Heart left ventricle (tissue), 16 donors: ENCODE results near the gene ELFN2. TPM values are rescaled to one million over a fixed set of nuclear protein-coding genes. Genes with fewer than 3 reads are reported as not detected.

ENCODE experiments used
- ATAC-seq, 4 donors: fragments of 200-7000 bp; cut with Tn5 transposase; one replicate each; pipeline ENCODE4 v1.9.1; 2020 to 2022; ENCODE audit warnings: moderate library complexity in 4 of 4, mild to moderate bottlenecking in 3 of 4, moderate number of reproducible peaks in 1 of 4
- DNase-seq, 5 donors: peaks; one replicate each; pipeline ENCODE4 v3.0.0-alpha.2; 2020
- H3K27ac ChIP-seq, 12 donors: fragments of 200-600 bp; sonication (generic) in 4 of 12; one replicate each; pipeline versions ENCODE4 v1.5.0 to v1.8.0; 2016 to 2022; ENCODE audit warnings: mild to moderate bottlenecking in 2 of 12
- H3K27me3 ChIP-seq, 9 donors: fragments of 200-600 bp; sonication (generic) in 2 of 9; one replicate each; pipeline versions ENCODE4 v1.5.1 to v1.8.0; 2016 to 2022; ENCODE audit warnings: mild to moderate bottlenecking in 3 of 9
- H3K36me3 ChIP-seq, 9 donors: fragments of 200-600 bp; sonication (generic) in 2 of 9; one replicate each; pipeline versions ENCODE4 v1.5.0 to v1.8.0; 2018 to 2022; ENCODE audit warnings: mild to moderate bottlenecking in 2 of 9
- H3K4me1 ChIP-seq, 12 donors: fragments of 200-600 bp; sonication (generic) in 4 of 12; one replicate each; pipeline versions ENCODE4 v1.5.0 to v1.8.0; 2016 to 2022; ENCODE audit warnings: mild to moderate bottlenecking in 3 of 12
- H3K4me3 ChIP-seq, 12 donors: fragments of 200-600 bp; sonication (generic) in 4 of 12; one replicate each; pipeline versions ENCODE4 v1.5.0 to v1.8.0; 2017 to 2022; ENCODE audit warnings: mild to moderate bottlenecking in 9 of 12, moderate library complexity in 4 of 12
- H3K9me3 ChIP-seq, 12 donors: fragments of 200-600 bp; sonication (generic) in 4 of 12; one replicate each; pipeline versions ENCODE4 v1.5.0 to v1.8.0; 2016 to 2022; ENCODE audit warnings: mild to moderate bottlenecking in 1 of 12
- CTCF ChIP-seq, 12 donors: fragments of 200-600 bp; sonication (generic) in 4 of 12; IDR thresholded peaks; one replicate each; pipeline versions ENCODE4 v1.5.0 to v1.8.0; 2018 to 2022; ENCODE audit warnings: antibody characterized with exemption in 12 of 12, mild to moderate bottlenecking in 5 of 12
- POLR2A ChIP-seq, 2 donors: fragments of 450-650 bp; IDR thresholded peaks; one replicate each; pipeline ENCODE4 v1.6.1; 2017; ENCODE audit warnings: antibody characterized with exemption in 2 of 2, mild to moderate bottlenecking in 2 of 2, moderate library complexity in 2 of 2
- WGBS, 4 donors: extraction: QIAGEN DNeasy Blood & Tissue Kit in 2 of 4; methylation state at CpG; one replicate each; pipeline versions ENCODE4 v1.1.5 to v1.1.7; 2013 to 2018; 5-methylcytosine and 5-hydroxymethylcytosine counted together
- intact Hi-C, 10 donors: fragments of 100-400 bp; cut with DNase I; formaldehyde crosslinking; loops; one replicate each; pipeline versions ENCODE4 v1.11.1 to v1.14.2; 2022
- polyA plus RNA-seq, 2 donors: library from polyadenylated mRNA; stranded (reverse); fragments of 200-250 nt; gene quantifications; one replicate each; pipeline ENCODE4 v1.2.3, GENCODE V29; 2013
- total RNA-seq, 9 donors: library from RNA; depleted of rRNA in 2 of 9; stranded (reverse); fragments of >200 nt in 2 of 9; fragmentation: NEBNext Ultra II Directional in 3 of 9; extraction: Animal tissue kit (Norgen Biotek cat#: 25700) in 3 of 9; gene quantifications; one replicate each; pipeline versions ENCODE4 v1.1.0 to v1.2.4, GENCODE V29; 2016 to 2023
- donor health status: ischemic (EF 13 %, LVEDD 7.1; RV severe dilation, severe dysfunction).
- donor health status: healthy with polysubstance abuse.
- donor health status: DM: no; HTN: yes; CAD: no.
- donor health status: DM: no; HTN: no; CAD: no.
- donor health status: ischemic (EF 25% LVEDD 6.9; RV normal size, moderate dysfunction).
- donor health status: ischemic (EF 25% LVEDD 5.7; RV mildly dilated, moderate dysfunction).
- donor health status: healthy.
- donor health status: DM: yes; HTN: yes; CAD: no.
- donor health status: ischemic (EF 35%, LVEDD 5.7; RV mildly dilated, moderate dysfunction).
- donor health status: nonischemic (EF 11% LVEDD 7.7; RV severe dilation, severe dysfunction).
- donor health status: DM: yes; HTN: yes; CAD: no.
- donor health status: PGD.
- donor health status: ischemic (EF 29% LVEDD 5.4; RV normal size, mild dysfunction).
- donor health status: nonischemic (EF 23%, LVEDD 6.1; RV moderate dilation, normal function).

Gene ELFN2
- total and polyA plus RNA-seq, 11 donors, result 0.01 to 0.72 (median 0.05) TPM; not detected in 4

GRCh38 chr22:37448516-37449127 lies 21.3 kb upstream of the ELFN2 start:
- no peak for ATAC-seq
- peaks cover 0 to 58% (median 6%) of the 10 kb centered on the region in 9 donors for H3K27me3 ChIP-seq
- H3K9me3 ChIP-seq, result peaks cover 0 to 11% (median 0%) of the 10 kb centered on the region in 12 donors
- H3K4me1 ChIP-seq, result no peaks in the 10 kb centered on the region
- no peak overlapping the region for H3K4me3 ChIP-seq
- DNase-seq, result no peak
- H3K27ac ChIP-seq, result no peak overlapping the region
- intact Hi-C loops, result no loop called here
- TF ChIP-seq CTCF (IDR thresholded peaks at IDR 0.05) (no peak), POLR2A (IDR thresholded peaks at IDR 0.05) (no peak)
- 72 to 86% (median 82%) methylated on average over 18 of the region's 18 CpGs for WGBS, 4 donors
- no peaks in the 10 kb centered on the region for H3K36me3 ChIP-seq

- WGBS, 4 donors, result 84 to 93% (median 89%) methylated on average over 9 of the region's 9 CpGs
- TF ChIP-seq POLR2A (IDR thresholded peaks at IDR 0.05) (no peak), CTCF (IDR thresholded peaks at IDR 0.05) (no peak)
- H3K4me1 ChIP-seq, result no peaks in the 10 kb centered on the region
- H3K27me3 ChIP-seq, result peaks cover 0 to 58% (median 6%) of the 10 kb centered on the region in 9 donors
- H3K36me3 ChIP-seq, result no peaks in the 10 kb centered on the region
- no peak overlapping the region for H3K27ac ChIP-seq
- no peak for ATAC-seq
- peaks cover 0 to 9% (median 2%) of the 10 kb centered on the region in 12 donors for H3K9me3 ChIP-seq
- intact Hi-C loops, result no loop called here
- no peak overlapping the region for H3K4me3 ChIP-seq
- DNase-seq, result peak in 1 of 5 donors; percentile 1
Measured at GRCh38 chr22:37445501-37445900, 18.2 kb upstream of the ELFN2 start.

GRCh38 chr22:37443977-37444376 lies 16.7 kb upstream of the ELFN2 start:
- WGBS, 4 donors, result 79 to 90% (median 84%) methylated on average over 7 of the region's 7 CpGs
- Histone ChIP-seq H3K36me3 (no peaks in the 10 kb centered on the region), H3K27me3 (peaks cover 0 to 54% (median 6%) of the 10 kb centered on the region in 9 donors), H3K4me1 (no peaks in the 10 kb centered on the region), H3K4me3 (no peak overlapping the region), H3K27ac (no peak overlapping the region), H3K9me3 (peaks cover 0 to 11% (median 2%) of the 10 kb centered on the region in 12 donors)
- DNase-seq (no peak), ATAC-seq (no peak)
- intact Hi-C loops, result no loop called here
- TF ChIP-seq POLR2A (IDR thresholded peaks at IDR 0.05), result no peak
- TF ChIP-seq CTCF (IDR thresholded peaks at IDR 0.05), result no peak

- ATAC-seq (no peak), DNase-seq (peak in 1 of 5 donors; percentile 5)
- TF ChIP-seq POLR2A (IDR thresholded peaks at IDR 0.05) (no peak), CTCF (IDR thresholded peaks at IDR 0.05) (no peak)
- Histone ChIP-seq H3K9me3 (peaks cover 0 to 11% (median 2%) of the 10 kb centered on the region in 12 donors), H3K4me3 (no peak overlapping the region), H3K27ac (no peak overlapping the region), H3K27me3 (peaks cover 0 to 47% (median 0%) of the 10 kb centered on the region in 9 donors), H3K4me1 (no peaks in the 10 kb centered on the region), H3K36me3 (no peaks in the 10 kb centered on the region)
- intact Hi-C loops, result no loop called here
- WGBS, 4 donors, result 85 to 90% (median 89%) methylated on average over 7 of the region's 7 CpGs
Measured at GRCh38 chr22:37443086-37443485, 15.8 kb upstream of the ELFN2 start.
